GM11168 (cell line): ENCODE measurements around the gene PLN.

Experiments used
- in situ Hi-C: fragments of 300-500 bp; cut with MboI; formaldehyde crosslinking; loops from one replicate; pipeline ENCODE4 v1.12.0; 2022; ENCODE audit warnings: low sequenced_read_pairs; ENCODE audit not compliant: unreplicated experiment

The PLN gene

DNA sequence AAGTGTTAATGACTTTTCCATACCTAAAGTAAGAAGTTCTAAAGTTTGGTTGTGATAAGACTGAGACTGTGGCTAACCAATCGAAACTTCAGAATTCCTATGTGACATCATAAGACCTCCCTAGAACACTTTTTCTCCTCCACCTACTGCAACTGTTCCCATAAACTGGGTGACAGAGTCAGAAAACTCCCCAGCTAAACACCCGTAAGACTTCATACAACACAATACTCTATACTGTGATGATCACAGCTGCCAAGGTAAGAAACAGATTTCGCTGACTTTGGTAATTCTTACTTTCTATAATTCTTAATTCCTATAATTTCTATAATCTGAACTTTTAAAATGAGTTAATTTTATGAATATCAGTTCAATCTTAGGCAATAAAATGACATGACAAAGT is at the start of gene PLN:
TSS of gene PLN (plus strand) at position 161 of the 400 bp plus-strand sequence. CDS start 10,626 bp downstream, outside the sequence.
- in situ Hi-C loops: loop anchor here (25.0 kb wide), 2 partner anchors 261 to 711 kb away; no protein-coding TSS in a partner anchor

DNA sequence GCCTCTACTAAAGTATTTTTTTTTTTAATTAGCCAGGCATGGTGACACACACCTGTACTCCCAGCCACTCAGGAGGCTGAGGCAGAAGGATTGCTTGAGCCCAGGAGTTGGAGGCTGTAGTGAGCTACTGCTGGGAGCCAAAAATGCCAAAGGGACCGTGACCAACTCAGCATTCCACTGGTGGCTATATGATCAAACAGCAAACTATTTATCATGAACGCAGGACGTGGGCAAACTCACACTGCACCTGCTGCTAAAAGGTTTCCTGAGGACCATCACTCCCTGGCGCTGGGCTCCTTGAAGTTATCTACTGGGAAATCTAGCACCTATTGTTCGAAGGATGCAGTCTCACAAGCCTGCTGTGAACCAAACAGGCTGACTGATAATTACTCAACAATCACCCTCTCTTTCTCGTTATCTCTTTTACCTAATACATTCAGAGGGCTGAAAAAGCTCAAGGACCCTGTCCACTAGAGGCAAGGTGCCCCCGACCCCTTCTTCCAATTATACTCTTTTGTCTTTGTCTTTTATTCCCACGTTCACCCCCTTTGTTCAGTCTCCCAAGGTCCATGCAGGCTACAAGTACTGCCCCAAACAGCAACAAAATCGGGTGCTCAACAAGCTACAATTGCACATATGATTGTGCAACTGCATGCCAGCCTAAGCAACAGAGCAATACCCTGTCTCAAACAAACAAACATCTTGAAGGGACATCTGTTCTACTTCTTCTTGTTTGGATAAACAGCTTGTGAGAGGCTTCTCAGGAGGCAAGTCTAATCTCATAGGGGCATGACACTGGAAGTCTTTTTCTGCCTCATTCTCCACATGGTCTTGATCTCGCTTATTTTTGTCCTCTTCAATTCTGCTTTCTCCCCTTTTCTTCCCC is 47.7 kb upstream of the PLN start:
- in situ Hi-C loops: no loop called here

GRCh38 chr6:118501099-118501498 is 47.0 kb upstream of the PLN start:
- in situ Hi-C loops: no loop called here

GRCh38 chr6:118501765-118502164 is 46.3 kb upstream of the PLN start:
- in situ Hi-C loops: no loop called here

- in situ Hi-C loops: no loop called here
Observed at GRCh38 chr6:118502169-118502568, 45.9 kb upstream of the PLN start.

DNA sequence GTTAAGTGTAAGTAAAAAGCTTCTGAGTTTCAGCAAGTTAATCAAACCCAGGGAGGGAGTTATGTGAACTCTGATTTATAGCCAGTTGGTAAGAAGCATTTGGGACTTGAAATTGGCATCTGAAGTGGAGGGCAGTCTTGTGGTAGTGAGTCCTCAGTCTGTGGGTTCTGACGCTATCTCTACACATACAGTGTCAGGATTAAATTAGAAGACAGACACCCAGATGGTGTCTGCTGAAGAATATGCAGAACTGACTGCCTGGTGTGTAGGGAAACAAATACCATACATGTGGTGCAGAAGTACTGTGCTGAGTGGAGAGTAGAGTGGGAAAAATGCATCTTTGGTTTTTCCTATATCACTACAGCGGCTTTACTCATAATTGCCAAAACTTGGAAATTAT is 43.5 kb upstream of the PLN start:
- in situ Hi-C loops: no loop called here

- in situ Hi-C loops: no loop called here
Observed at GRCh38 chr6:118505656-118506055, 42.4 kb upstream of the PLN start.

DNA sequence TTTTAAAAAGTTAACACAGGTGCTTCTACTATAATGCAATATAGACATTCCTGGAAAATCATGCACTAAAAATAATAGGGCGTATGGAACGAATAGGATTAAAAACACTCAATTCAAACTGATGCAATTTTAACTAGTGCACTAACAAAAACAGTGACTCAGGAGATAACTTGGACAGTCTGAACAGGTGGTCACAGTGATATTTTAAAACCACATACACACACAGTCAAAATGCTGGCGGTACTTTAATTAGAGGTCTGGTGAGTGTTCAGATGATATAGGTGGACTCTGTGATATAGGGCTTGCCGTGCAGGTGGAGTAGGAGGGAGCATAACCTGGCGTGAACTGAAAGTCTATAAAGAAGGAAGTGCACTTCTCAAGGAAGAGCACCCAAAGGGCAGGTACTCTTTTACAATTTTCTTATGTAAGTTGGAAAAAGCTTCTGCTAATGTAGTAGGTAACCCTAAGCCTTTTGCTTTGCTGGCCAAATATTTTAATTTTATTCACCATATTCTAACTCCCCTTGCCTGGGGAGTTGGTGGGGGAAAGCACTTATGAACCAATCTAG is 41.9 kb upstream of the PLN start:
- in situ Hi-C loops: no loop called here

DNA sequence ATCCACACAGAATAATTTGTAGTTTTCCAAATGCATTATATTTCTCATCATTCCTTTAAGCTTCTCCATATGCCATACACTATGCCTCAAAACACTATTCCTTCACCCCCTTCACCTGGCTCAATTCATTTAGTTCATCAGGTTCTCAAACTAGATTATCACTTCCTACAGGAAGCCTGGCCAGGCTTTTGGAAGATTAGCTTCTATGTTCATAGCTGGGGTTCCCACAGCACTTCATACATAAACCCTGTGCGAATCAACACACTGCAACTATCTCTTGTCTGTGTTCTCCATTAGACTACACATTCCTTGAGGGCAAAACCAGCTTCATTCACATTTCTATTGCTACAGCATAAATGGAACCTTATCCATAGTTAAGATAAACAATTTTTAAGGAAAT is 40.5 kb upstream of the PLN start:
- in situ Hi-C loops: no loop called here

DNA sequence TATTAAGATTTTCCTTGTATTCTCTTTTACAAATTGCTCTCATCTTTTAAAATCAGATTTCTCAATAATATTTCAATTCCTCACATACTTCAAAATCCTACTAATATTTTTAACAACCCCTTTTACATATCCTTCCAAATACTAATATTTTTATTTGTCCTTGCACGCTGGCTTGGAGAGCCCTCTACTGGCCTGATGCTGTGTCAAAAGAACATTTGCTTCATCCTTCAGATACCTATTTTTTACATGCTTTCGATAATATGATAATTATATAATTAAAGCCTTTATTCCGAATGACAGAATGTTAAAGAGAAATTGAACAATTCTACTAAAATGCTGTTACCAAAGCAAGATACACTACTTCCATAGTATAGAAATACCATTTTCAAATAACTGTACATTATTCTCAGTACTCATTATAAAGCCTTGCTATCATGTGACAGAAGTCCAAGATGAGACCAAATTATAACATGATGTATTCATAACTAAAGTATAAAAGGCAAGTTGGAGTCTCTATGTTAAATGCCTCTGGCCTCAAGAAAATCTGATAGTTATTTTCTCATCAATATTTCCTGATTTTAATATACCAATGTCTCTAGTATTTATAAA is 39.0 kb upstream of the PLN start:
- in situ Hi-C loops: no loop called here

DNA sequence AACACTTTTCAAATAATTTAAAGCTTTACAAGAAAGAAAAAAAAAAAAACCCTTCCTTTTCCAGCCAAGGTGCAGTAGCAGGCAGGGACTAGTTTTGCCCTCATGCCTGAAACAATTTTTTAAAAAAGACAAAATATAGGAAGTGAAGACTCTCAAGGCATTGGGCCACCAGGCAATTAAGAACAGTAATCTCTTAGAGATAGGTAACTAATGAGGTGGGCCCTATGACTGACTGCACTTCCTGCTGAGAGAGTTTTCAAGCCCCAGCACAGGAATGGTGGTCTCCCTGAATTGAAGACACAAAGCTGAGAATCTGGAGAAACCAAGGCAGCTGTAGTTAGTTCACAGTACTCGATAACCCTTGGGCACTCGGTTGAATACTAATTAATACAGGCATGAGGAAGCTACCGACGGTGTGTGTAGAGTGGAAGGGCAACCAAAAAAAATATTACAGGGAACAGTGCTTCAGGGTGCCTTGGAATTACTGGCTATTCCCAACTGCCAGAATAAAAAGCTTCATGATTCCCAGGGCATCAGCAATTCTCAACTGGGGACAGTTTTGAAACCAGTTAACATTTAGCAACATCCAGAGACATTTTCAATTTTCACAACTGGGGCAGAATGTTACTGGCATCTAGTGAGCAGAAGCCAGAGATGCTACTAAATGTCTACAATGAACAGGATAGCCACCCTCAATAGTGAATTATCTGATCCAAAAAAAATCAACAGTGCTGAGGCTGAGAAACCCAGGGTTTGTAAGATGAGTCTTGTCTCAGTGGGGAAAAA is 36.0 kb upstream of the PLN start:
- in situ Hi-C loops: no loop called here

GRCh38 chr6:118514689-118515088 is 33.4 kb upstream of the PLN start:
- in situ Hi-C loops: no loop called here

GRCh38 chr6:118522422-118522821 is 25.7 kb upstream of the PLN start:
- in situ Hi-C loops: no loop called here

DNA sequence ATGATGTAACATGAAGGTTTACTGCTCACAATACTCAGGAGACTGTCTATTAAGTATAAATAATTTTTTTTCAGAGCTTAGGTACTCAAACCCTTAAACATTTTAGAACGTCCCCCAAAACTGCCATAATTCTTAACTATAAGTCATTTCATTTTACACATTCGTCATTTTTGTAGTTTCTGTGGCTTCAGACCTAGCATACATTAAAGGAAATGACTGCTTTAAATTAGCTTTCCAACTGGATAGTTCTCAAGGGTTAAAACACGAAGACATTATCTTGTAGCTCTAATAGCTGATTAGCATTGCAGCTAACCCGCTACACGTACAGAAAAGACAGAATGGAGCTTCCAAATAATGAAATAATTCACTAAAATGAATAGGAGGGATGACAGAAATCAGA is 24.9 kb upstream of the PLN start:
- in situ Hi-C loops: no loop called here

DNA sequence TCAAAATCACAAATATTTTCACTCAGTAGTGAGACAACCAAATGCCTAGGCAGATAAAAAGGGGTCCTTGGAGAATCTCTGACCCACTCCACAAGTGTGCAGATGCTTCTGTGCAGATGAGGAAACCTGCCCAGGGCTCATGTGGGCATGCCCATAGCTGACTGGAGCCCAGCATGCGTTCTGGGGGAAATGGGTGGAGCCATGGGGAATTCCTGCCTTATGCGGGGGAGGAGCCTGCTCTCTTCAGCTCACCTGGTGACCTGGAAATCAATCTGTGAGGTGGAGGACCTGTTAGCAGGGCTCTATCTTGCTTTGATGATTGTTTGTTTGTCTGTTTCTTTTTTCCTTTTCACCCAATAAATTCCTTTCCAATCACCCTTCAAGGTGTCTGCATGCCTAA is 23.4 kb upstream of the PLN start:
- in situ Hi-C loops: loop anchor here (25.0 kb wide), 2 partner anchors 237 to 687 kb away; no protein-coding TSS in a partner anchor

GRCh38 chr6:118525913-118526780 is 21.9 kb upstream of the PLN start:
- in situ Hi-C loops: loop anchor here (25.0 kb wide), 2 partner anchors 239 to 689 kb away; no protein-coding TSS in a partner anchor

GRCh38 chr6:118528129-118528528 is 20.0 kb upstream of the PLN start:
- in situ Hi-C loops: loop anchor here (25.0 kb wide), 2 partner anchors 241 to 691 kb away; no protein-coding TSS in a partner anchor

DNA sequence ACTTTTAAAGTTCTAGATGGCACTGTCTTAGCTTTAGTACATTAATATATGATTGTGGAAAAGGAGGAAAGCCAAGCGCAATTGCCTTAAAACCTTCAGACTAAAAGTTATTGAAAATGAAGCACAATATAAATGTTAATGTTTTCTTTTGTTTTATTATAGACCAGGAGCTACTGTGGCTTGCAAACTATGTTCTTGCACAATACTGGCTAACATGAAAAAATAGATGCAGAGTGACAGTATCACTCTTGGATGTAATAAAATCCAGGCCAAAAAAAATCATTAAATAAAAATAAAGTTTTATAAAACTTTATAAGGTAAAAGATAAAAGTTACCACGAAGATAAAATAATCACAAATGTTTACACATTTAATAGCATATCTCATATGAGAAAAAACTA is 18.3 kb upstream of the PLN start:
- in situ Hi-C loops: loop anchor here (25.0 kb wide), 2 partner anchors 242 to 692 kb away; no protein-coding TSS in a partner anchor

DNA sequence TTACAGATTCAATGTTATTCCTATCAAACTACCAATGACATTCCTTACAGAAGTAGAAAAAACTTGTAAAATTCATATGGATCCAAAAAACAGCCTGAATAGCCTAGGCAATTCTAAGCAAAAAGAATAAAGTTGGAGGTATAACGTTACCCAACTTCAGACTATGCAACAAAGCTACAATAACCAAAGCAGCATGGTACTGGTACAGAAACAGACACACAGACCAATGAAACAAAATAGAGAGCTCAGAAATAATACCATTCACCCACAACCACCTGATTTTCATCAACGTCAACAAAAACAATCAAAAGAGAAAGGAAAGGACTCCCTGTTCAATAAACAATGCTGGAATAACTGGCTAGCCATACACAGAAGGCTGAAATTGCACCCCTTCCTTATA is 17.2 kb upstream of the PLN start:
- in situ Hi-C loops: loop anchor here (25.0 kb wide), 2 partner anchors 244 to 694 kb away; no protein-coding TSS in a partner anchor
